Measurements from ENCODE around the gene RBBP4.

GRCh38 chr1:32611859-32612188, 39.2 kb upstream of the RBBP4 start:
- TF ChIP-seq, protein P1, sequence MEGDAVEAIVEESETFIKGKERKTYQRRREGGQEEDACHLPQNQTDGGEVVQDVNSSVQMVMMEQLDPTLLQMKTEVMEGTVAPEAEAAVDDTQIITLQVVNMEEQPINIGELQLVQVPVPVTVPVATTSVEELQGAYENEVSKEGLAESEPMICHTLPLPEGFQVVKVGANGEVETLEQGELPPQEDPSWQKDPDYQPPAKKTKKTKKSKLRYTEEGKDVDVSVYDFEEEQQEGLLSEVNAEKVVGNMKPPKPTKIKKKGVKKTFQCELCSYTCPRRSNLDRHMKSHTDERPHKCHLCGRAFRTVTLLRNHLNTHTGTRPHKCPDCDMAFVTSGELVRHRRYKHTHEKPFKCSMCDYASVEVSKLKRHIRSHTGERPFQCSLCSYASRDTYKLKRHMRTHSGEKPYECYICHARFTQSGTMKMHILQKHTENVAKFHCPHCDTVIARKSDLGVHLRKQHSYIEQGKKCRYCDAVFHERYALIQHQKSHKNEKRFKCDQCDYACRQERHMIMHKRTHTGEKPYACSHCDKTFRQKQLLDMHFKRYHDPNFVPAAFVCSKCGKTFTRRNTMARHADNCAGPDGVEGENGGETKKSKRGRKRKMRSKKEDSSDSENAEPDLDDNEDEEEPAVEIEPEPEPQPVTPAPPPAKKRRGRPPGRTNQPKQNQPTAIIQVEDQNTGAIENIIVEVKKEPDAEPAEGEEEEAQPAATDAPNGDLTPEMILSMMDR (IDR thresholded peaks at IDR 0.05): no peak
- TF ChIP-seq POLR2A (IDR thresholded peaks at IDR 0.05): no peak
- TF ChIP-seq POLR2AphosphoS5 (IDR thresholded peaks at IDR 0.05): no peak
- no peak for TF ChIP-seq EP300 (IDR thresholded peaks at IDR 0.05)

Measured in suprapubic skin (tissue), 4 donors.